MM.1S (cell line): ENCODE results near the gene CPA5.

Experiments used
- DNase-seq: peaks from one replicate; pipeline ENCODE4 v3.0.0-alpha.2; 2015
- H2AFZ ChIP-seq: fragments of 300-600 bp; sonication (generic); 2 replicates; pipeline ENCODE4 v1.6.0; 2016; ENCODE audit warnings: antibody characterized with exemption, low read length
- H3F3A ChIP-seq: fragments of 300-600 bp; sonication (generic); 2 replicates; pipeline ENCODE4 v1.6.1; 2016; ENCODE audit warnings: mild to moderate bottlenecking, antibody characterized with exemption, low read length, moderate library complexity, mixed read lengths; ENCODE audit not compliant: insufficient read depth
- H3K27ac ChIP-seq: fragments of 300-600 bp; sonication (generic); 2 replicates; pipeline ENCODE4 v1.5.1; 2016; ENCODE audit warnings: mild to moderate bottlenecking, low read length
- H3K27me3 ChIP-seq: fragments of 300-600 bp; sonication (generic); replicated peaks from 2 replicates; pipeline ENCODE4 v1.6.0; 2016; ENCODE audit warnings: low read length; ENCODE audit not compliant: insufficient read depth
- H3K36me3 ChIP-seq: fragments of 300-600 bp; sonication (generic); replicated peaks from 2 replicates; pipeline ENCODE4 v1.6.1; 2016; ENCODE audit warnings: mild to moderate bottlenecking, low read length, mixed read lengths; ENCODE audit not compliant: insufficient read depth
- H3K4me1 ChIP-seq: fragments of 300-600 bp; sonication (generic); 2 replicates; pipeline ENCODE4 v1.6.1; 2016; ENCODE audit warnings: low read length, mixed read lengths
- H3K4me2 ChIP-seq: fragments of 300-600 bp; sonication (generic); 2 replicates; pipeline ENCODE4 v1.6.0; 2016; ENCODE audit warnings: low read depth, low read length
- H3K4me3 ChIP-seq: fragments of 300-600 bp; sonication (generic); 2 replicates; pipeline ENCODE4 v1.5.1; 2016; ENCODE audit warnings: low read length, mixed read lengths
- H3K79me2 ChIP-seq: fragments of 300-600 bp; sonication (generic); 2 replicates; pipeline ENCODE4 v1.6.1; 2016; ENCODE audit warnings: mixed run types, low read length, mixed read lengths
- H3K9ac ChIP-seq: fragments of 300-600 bp; sonication (generic); 2 replicates; pipeline ENCODE4 v1.6.1; 2016; ENCODE audit warnings: low read length, mixed read lengths
- H3K9me2 ChIP-seq: fragments of 300-600 bp; sonication (generic); replicated peaks from 2 replicates; pipeline ENCODE4 v1.6.1; 2016; ENCODE audit warnings: mild to moderate bottlenecking, low read length, mixed read lengths; ENCODE audit not compliant: insufficient read depth
- H3K9me3 ChIP-seq: fragments of 300-600 bp; sonication (generic); replicated peaks from 2 replicates; pipeline ENCODE4 v1.6.1; 2016; ENCODE audit warnings: mild to moderate bottlenecking, low read length, mixed read lengths; ENCODE audit not compliant: insufficient read depth
- H4K20me1 ChIP-seq: fragments of 300-600 bp; sonication (generic); 2 replicates; pipeline ENCODE4 v1.6.1; 2016; ENCODE audit warnings: mild to moderate bottlenecking, low read length, moderate library complexity, mixed read lengths; ENCODE audit not compliant: insufficient read depth
- EZH2 ChIP-seq: fragments of 300-600 bp; sonication (generic); optimal IDR thresholded peaks from 2 replicates; pipeline ENCODE3; 2017; ENCODE audit warnings: low read depth, mild to moderate bottlenecking, antibody characterized with exemption, low read length, mixed read lengths
- EZH2phosphoT487 ChIP-seq: fragments of 300-600 bp; sonication (generic); IDR thresholded peaks from 2 replicates; pipeline ENCODE4 v1.6.1; 2018; ENCODE audit warnings: antibody characterized with exemption, low read length
- TF ChIP-seq, protein P1 (sequence below): fragments of 300-600 bp; sonication (generic); IDR thresholded peaks from 2 replicates; pipeline ENCODE4 v1.5.1; 2016; ENCODE audit warnings: antibody characterized with exemption, low read length, mixed read lengths

The CPA5 gene

DNA sequence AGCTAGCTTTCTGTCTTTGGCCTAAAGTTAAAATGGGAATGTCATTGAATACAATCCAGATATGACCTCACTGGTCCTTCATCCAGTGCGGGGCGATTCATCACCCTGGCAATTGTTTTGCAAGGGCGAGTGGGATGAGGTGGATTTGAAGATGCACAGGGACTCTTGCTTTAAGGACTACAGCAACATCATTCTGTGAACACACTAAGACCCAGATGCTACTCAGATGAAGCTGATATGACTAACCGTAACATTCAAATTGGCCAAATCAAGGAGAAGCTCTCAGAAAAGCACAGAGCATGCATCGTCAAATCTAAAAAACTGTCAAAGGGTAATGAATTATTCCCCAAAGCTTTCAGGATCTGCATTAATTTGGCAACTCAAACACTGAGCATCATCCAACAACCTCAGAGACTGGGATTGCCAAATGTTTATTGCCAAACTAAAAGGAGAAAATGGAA lies 48.5 kb downstream of the CPA5 start:
- TF ChIP-seq EZH2phosphoT487 (no peak), EZH2 (no peak)
- TF ChIP-seq, protein P1, sequence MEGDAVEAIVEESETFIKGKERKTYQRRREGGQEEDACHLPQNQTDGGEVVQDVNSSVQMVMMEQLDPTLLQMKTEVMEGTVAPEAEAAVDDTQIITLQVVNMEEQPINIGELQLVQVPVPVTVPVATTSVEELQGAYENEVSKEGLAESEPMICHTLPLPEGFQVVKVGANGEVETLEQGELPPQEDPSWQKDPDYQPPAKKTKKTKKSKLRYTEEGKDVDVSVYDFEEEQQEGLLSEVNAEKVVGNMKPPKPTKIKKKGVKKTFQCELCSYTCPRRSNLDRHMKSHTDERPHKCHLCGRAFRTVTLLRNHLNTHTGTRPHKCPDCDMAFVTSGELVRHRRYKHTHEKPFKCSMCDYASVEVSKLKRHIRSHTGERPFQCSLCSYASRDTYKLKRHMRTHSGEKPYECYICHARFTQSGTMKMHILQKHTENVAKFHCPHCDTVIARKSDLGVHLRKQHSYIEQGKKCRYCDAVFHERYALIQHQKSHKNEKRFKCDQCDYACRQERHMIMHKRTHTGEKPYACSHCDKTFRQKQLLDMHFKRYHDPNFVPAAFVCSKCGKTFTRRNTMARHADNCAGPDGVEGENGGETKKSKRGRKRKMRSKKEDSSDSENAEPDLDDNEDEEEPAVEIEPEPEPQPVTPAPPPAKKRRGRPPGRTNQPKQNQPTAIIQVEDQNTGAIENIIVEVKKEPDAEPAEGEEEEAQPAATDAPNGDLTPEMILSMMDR, result no peak
- no peaks in the 10 kb centered on the region for H3K9me3 ChIP-seq
- DNase-seq, result no peak
- no peak overlapping the region for H3K27ac ChIP-seq
- no peaks in the 10 kb centered on the region for H3K4me1 ChIP-seq
- H3K27me3 ChIP-seq, result no peaks in the 10 kb centered on the region
- no peak overlapping the region for H2AFZ ChIP-seq
- no peaks in the 10 kb centered on the region for H3K9me2 ChIP-seq
- no peaks in the 10 kb centered on the region for H3K36me3 ChIP-seq
- H3K9ac ChIP-seq, result no peak overlapping the region
- no peak overlapping the region for H3K4me3 ChIP-seq
- no peaks in the 10 kb centered on the region for H4K20me1 ChIP-seq
- H3K4me2 ChIP-seq, result no peak overlapping the region
- H3F3A ChIP-seq, result no peaks in the 10 kb centered on the region
- H3K79me2 ChIP-seq, result no peaks in the 10 kb centered on the region

DNA sequence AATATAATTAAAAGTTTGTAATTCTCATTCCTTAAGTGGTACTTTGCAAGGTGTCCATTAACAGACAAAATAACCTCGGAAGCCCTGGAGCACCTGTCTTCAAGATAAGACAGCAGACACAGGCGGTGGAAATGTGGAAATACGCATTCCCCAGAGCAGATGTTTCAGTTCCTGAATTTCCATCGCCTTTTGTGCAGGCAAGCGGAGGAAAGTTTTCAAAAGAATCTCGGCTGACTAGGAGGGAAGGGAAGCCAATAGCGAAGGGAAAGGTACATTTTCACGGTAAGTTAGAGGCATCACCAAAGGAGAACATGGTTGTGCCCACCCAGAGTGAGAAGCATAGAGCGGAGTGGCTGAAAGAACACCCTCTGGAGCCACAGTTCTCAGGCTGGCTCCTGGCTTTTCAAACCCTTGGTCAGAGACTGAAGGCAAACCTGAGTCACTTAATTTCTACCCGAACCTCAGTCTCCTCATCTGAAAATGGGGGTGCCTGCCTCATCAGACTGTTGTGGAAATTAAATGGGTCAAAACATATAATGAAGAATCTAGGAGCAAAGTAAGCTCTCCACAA lies 49.3 kb downstream of the CPA5 start:
- no peaks in the 10 kb centered on the region for H3K4me1 ChIP-seq
- DNase-seq, result no peak
- H3K4me2 ChIP-seq, result no peak overlapping the region
- no peaks in the 10 kb centered on the region for H3K36me3 ChIP-seq
- no peaks in the 10 kb centered on the region for H3K27me3 ChIP-seq
- no peaks in the 10 kb centered on the region for H3K9me2 ChIP-seq
- H3F3A ChIP-seq, result no peaks in the 10 kb centered on the region
- H3K4me3 ChIP-seq, result no peak overlapping the region
- no peak overlapping the region for H3K9ac ChIP-seq
- no peaks in the 10 kb centered on the region for H4K20me1 ChIP-seq
- TF ChIP-seq EZH2, result no peak
- TF ChIP-seq, protein P1, result no peak
- no peak for TF ChIP-seq EZH2phosphoT487
- no peak overlapping the region for H2AFZ ChIP-seq
- H3K9me3 ChIP-seq, result no peaks in the 10 kb centered on the region
- H3K79me2 ChIP-seq, result no peaks in the 10 kb centered on the region
- no peak overlapping the region for H3K27ac ChIP-seq

DNA sequence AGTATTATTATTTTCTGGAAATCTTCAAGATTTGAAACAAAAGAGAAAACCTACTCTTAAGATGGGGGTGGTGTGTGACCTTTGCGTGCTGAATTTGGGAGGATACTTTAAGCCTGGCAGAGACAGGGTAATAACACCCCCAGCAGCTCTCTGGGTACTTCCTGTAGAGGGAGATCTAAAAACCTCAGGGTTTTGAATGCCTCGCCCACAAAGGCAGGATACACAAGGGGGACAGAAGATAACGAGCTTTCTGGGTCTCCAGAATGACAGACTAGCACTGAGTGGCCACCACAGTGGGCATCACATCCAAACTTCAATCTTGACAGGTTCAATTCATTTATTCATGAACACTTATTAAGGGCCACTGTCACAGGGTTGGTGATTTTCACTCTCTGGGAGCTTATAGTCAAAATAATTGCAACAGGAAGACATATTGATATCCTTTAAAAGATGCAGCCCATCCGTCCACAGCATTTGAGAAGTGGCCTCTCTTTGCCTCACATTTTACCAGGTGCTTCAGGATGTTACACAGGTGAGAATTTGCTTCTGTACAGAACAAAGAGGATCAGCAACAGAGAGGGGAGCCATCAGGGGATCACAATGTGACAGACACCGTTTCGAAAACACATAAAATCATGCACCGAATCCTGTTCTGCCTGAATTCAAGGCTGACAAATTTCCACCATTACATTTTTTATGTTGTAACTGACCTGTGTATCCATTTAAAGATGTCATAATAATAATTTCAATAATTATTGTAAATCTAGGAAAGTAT lies 50.0 kb downstream of the CPA5 start:
- Histone ChIP-seq H3K4me1 (no peaks in the 10 kb centered on the region), H3K4me3 (no peak overlapping the region), H2AFZ (no peak overlapping the region), H3F3A (no peaks in the 10 kb centered on the region), H4K20me1 (no peaks in the 10 kb centered on the region), H3K36me3 (no peaks in the 10 kb centered on the region), H3K9me2 (no peaks in the 10 kb centered on the region), H3K9me3 (no peaks in the 10 kb centered on the region), H3K27ac (no peak overlapping the region), H3K4me2 (no peak overlapping the region), H3K9ac (no peak overlapping the region), H3K27me3 (no peaks in the 10 kb centered on the region), H3K79me2 (no peaks in the 10 kb centered on the region)
- TF ChIP-seq EZH2phosphoT487, result no peak
- no peak for DNase-seq

DNA sequence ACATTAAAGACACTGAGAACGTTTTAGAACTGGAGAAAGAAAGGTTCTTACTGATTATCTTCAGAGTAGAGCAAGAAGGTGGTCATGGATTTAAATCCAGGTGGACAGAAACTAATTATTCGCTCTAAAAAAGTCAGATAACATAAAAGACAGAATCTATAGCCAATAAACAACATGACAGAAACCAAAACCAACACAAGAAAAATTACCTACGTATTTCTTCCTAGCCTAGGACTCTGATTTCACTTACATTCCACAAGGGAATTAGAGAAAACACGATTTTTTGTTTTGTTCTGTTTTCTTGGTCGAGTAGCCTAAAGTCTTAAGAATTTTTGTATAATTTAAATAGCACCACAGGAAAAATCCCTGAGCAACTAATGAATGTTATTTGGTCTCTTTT lies 50.8 kb downstream of the CPA5 start:
- Histone ChIP-seq H2AFZ (no peak overlapping the region), H3K9me2 (no peaks in the 10 kb centered on the region), H3K4me3 (no peak overlapping the region), H3K27ac (no peak overlapping the region), H3K4me1 (no peaks in the 10 kb centered on the region), H3K9ac (no peak overlapping the region), H3K9me3 (no peaks in the 10 kb centered on the region), H3K79me2 (no peaks in the 10 kb centered on the region), H3K27me3 (no peaks in the 10 kb centered on the region), H3F3A (no peaks in the 10 kb centered on the region), H4K20me1 (no peaks in the 10 kb centered on the region), H3K4me2 (no peak overlapping the region), H3K36me3 (no peaks in the 10 kb centered on the region)
- no peak for DNase-seq
- TF ChIP-seq, protein P1, result no peak
- no peak for TF ChIP-seq EZH2
- TF ChIP-seq EZH2phosphoT487, result no peak
